CD4-positive, alpha-beta T cell treated with Interleukin-1 beta for 1 hour (primary cell): ENCODE measurements around the gene SEMG1.

Experiments used
- DNase-seq, 2 donors: peaks; one replicate each; pipeline ENCODE4 v3.0.0-alpha.2; 2020 to 2022

Gene SEMG1, protein sequence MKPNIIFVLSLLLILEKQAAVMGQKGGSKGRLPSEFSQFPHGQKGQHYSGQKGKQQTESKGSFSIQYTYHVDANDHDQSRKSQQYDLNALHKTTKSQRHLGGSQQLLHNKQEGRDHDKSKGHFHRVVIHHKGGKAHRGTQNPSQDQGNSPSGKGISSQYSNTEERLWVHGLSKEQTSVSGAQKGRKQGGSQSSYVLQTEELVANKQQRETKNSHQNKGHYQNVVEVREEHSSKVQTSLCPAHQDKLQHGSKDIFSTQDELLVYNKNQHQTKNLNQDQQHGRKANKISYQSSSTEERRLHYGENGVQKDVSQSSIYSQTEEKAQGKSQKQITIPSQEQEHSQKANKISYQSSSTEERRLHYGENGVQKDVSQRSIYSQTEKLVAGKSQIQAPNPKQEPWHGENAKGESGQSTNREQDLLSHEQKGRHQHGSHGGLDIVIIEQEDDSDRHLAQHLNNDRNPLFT

DNA sequence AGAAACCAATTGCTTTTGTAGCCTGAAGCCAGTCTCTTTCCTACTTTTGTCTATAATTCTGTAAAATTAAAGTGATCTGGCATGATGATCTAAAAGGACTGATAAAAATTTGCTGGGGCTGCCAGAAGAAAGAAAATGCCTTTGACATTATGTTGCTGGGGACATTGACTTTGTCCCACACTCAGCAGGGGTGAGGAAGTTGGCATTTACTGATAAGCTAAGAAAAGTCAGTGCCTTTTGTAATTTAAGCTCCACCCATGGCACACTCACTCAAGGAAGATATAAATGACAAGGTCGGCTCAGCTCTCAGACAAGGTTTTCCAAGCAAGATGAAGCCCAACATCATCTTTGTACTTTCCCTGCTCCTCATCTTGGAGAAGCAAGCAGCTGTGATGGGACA is at the start of gene SEMG1:
Gene SEMG1, plus strand, starts transcription at position 309 of the 400 bp plus-strand sequence. Its CDS starts 21 bp downstream, at position 330.
- no peak for DNase-seq

DNA sequence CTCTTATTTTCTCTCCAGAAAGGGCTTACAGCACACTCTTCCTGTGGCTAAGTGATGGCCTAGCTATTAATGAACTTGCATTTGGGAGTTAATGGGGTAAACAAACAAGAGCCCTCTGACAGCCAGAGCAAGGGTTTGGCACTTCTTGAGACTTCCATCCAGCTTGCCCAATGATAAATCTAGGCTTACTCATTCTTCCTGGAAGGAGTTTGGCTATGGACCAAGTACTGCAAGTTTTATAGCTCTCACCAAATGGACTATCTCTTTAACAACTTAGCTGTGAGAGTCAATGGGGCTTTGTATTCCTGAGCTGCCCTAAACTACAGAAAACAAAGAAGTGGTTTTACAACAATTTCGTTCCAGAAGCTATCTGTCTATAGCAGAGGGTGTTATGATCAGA is 48.9 kb upstream of the SEMG1 start:
- DNase-seq, result no peak

DNA sequence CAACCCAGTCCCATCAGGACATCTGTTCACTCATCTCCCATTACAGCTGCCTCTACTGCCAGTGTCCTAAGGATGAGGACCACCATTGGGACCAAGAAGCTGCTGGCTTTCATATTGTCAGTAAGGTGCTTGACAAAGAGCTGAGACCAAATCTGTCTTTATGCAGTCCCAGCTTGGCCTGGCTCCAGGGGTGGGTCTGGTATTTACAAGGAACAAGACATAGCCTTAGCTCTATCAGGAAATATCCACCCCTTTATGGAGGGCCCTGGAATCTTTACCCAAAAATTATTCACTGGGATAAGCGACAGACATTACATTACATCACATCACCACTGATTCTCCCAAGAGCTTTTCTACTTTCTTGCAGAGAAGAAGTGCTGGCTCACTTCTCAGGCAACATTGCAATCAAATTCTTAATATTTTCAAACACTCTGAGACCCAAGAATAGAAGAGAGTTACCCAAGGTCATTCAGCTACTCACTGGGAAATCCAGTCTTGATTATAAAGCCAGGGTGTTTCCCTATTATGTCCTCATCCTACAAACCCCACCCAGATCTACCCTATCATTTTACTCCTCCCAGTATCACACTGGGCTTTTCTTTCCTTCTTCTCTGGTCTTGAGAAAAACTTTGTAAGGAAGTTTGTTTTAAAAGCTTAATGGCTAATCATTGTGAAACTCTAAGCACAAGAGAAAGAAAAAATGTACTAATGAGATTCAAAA is 43.6 kb upstream of the SEMG1 start:
- DNase-seq, result no peak

DNA sequence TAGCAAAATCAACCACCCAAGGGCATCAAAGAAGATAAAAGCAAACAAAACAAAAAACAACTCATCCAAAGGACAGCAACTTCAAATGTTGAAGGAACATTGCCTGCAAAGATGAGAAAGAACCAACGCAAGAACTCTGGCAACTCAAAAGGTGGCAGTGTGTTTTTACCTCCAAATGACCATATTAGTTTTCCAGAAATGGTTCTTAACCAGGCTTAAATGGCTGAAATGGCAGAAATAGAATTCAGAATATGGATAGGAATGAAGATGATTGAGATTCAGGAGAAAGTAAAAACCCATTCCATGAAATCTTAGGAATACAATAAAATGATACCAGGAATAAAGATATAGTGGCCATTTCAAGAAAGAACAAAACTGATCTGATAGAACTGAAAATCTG is 41.9 kb upstream of the SEMG1 start:
- DNase-seq, result no peak

DNA sequence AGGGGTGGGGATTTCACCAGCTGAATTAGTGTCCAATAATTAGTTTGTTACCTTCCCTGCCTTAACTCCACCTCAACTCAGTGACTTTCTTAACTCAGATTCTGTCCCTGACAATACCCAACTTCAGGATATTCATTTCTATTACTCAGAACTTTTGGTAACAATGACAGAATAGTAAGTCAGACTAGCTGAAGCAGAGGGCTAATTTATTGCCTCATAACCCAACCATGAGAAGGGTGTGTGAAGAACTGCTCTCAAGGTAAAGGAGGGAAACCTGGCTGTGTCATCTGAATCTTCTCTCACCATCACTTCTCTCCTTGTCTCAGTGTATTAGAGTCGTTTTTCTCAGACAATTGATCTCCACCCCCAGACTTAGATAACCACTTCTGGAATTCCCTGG is 33.3 kb upstream of the SEMG1 start:
- no peak for DNase-seq

DNA sequence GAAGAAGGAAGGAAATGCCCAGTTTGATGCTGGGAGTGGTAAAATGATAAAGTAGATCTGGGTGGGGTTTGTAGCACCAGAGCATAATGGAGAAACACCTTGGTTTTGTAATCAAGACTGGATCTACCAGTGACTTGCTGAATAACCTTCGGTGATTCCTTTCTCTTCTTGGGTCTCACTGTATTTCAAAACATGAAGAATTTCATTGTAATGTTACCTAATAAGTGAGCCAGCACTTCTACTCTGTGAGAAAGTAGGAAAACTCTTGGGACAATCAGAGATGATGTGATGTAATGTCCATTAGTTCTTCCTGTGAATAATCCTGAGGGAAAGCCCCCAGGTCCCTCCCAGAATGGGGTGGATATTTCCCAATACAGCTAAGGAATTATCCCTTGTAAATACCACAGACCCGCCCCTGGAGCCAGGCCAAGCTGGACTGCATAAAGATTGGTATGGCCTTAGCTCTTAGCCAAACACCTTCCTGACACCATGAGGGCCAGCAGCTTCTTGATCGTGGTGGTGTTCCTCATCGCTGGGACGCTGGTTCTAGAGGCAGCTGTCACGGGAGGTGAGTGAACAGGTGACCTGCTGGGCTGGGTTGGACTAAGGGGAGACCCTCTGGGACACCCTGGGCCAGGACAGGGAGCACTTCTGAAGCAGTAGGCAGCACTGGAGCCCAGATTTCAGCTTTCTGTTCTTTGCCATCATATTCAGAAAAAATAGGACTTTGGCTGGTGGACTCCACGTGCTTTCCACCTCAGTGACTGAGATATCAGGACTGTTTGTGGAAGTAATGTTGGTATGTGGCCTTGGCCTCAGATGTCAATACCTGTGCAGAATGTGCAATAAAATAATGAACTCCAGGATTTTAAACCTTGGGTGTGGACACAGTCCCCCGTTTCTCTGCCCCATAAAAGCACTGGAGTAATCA is 32.1 kb upstream of the SEMG1 start, which contains the start of gene PI3:
Gene PI3, plus strand, starts transcription at position 469 of the 931 bp plus-strand sequence. Its CDS starts 21 bp downstream, at position 490.
- DNase-seq, result no peak

DNA sequence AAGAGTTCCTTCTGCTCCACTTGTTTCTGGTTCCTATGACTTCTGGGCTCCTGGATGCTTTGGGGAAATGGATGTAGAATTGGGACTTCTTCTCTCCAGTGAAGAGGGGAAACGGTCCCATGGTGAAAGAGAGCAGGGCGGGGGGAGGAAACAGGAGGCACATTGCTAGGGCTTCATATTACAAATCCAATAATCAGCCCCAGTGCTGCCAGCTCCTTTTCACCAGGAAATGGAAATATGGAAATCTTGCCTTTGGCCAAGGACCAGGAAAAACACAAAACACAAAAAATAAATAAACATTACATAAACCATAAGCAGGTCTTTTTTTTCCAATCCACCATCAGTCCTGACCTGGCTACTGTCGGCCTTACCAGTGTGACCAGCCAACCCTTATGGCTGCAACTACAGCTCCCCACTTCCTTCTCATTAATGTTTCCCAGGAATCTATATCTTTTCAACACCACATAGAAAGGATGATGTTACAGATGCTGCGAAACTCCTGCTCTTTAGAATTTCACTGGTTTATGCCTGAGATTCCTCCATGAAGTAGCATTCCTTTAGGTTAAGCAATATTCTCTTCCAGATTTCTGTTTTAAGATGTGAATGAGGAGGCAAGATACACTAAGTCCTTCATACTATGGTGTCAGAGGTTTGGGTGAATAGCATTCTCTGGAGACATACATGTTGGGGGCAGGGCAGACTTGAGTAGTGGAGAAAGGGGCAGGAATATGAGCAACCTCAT is 30.1 kb upstream of the SEMG1 start:
- no peak for DNase-seq

DNA sequence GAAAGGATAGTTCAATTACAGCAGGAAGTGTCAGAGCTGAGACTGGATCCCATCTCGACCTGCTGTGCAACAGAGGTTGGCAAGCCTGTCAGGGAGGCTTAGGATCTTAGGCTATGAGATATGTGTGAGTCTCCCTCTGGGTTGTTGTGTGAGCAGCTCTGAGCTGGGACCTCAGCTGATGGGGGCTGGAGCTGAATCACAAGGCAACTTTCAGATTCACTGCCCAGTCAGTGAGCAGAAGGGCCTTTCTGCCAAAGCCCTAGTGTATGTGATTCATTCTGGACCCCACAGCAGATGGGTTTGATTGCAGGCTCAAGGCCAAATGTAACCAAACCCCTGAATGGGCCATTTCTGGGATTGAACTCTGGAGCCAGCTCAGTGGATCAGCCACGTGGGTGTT is 27.7 kb upstream of the SEMG1 start:
- DNase-seq, result no peak

DNA sequence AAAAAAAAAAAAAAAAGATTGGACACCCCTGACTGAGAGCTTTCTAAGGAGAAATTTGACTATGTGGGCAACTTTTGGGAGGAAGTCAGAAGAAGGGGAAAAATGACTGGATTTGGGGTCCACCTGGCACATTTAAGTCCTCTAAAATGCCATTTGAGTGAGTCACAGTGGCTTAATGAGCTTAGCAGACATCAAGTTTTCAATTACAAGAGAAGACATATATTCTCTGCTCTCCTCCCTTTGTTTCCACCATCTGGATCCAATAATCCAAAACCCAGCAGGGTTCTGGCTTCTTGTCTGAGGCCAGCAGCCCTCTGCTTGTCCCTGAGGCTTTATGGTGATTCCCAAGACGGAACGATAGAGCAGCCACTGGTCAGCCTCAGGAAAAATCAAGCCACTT is 25.2 kb upstream of the SEMG1 start:
- no peak for DNase-seq

DNA sequence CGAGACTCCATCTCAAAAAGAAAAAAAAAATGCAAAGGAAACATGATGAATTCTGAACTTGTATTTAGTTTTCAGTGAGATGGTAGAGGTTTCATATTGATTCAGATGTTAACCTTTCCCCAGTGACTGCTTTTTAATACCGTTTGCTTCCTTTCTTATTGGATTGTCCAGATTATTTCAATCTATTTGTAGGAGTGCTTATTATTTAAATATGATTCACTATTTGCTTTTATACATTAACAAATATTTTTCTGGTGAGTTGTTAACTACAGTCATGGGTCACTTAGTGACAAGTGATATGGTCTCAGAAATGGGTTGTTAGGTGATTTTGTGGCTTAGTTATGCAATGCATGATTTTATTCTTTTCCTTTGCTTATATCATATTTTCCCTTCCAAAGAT is 23.7 kb upstream of the SEMG1 start:
- no peak for DNase-seq

DNA sequence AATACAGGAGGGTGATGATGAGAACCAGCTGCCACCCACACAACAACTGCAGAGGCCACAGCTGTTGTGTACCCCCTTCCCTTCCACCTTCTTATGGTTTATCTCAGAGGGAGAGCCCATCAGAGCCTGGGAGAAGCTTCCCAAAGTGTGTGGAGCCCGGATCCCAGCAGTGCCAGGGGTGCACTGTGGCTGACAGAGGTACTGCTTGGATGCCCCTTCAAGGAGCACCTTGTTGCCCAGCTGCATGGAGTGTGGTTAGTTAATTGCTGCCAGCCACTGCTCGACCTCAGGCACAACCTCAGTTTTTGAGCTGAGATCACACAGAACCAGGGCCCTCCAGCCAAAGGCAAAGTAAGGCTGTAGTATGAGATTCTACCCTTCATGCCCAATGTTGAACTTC is 19.1 kb upstream of the SEMG1 start:
- no peak for DNase-seq

DNA sequence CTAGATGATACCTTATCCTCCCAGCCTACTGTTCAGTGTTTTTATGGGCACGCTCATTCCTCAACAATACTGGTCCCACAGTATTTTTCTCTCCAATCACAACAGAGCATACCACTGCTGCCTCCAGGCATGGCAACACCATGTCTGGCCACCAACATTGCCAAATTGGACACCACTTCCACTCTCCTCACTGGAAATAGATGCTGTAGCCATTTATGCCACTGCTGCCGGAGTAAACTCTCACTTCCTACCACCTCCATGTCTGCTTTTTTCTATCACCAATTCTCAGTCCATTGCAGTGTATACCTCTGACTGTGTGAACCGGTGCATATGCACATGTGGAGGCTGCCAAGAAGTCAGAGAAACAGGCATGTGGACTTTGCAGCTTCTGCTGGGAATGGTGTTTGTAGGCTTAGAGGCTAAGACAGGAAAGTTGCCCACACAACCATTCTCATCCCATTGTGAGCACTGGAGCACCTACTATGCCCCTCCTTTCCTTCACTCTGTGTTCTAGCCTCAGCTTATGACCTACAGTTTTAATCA is 17.7 kb upstream of the SEMG1 start:
- DNase-seq, result no peak

DNA sequence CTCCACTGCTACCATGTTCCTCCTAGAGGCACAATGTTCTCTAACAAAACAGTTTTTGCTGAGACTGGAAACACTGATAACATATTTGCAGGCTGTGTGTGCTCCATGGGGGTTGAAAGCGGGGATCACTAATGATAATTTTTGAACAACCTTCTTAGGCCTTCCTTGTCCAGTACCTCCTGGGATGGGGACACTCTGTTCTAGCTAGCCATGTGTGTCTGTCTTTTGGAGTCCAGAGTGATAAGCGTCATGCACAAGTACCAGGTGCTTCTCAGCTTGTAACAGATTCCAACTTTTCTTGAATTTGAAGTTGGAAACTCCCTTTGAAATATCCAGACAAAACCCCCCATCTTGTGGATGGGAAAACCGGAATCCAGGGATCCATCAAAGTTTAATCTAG is 17.0 kb upstream of the SEMG1 start:
- no peak for DNase-seq

DNA sequence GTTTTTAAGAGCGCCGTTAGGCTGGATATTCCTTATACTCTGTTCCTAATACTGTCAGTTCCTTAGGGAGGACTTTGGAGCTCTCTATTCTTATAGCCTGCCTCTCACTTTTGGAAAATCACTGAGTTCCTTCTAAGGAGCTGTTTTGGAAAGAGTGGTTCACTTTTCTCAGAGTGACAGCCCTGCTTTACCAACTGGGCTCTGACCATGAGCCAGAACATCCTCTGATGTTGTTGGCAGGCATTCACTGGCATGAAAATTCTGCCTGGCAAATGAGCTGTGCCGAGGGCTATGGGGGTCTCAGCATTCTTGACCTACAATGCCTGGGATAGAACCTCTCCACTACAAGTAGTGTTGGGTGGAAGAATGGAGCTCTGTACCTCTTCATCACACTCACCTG is 14.9 kb upstream of the SEMG1 start:
- no peak for DNase-seq

DNA sequence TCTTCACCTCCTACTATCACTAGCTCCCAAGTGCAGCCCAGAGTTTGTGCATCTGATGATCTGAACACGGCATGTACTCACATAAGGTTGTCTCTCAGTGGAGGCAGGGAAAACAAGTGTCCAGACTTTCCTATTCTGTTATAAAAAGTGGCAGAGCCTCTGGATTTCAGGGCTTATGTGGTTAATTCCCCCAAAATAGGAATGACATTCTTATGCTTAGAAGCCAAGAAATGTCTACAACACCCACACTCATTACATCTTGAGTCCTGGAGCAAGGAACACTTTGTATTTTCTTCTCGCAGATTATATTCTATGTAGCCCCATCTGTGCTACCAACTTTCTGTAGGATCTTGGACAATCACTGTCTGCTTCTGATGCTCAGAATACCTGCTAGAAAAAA is 13.5 kb upstream of the SEMG1 start:
- DNase-seq, result no peak

DNA sequence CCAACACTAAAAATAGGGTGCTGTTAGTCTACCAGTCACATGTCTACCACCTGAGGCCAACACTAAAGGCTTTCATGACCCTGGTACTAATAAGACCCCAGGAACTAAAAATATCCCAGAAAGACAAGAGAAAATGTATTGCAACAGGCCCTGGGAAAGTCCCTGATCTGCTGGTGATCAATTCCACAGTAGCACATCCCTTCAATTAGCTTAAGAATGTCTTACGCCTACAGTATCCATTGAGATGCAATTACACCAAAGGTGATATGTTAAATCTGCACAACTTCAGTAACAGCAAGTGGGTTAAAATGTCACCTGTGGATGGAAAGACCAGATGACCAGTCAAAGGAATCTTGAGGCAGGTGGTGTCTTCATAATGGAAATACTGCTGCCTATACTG is 3.1 kb downstream of the SEMG1 start:
- DNase-seq, result no peak

DNA sequence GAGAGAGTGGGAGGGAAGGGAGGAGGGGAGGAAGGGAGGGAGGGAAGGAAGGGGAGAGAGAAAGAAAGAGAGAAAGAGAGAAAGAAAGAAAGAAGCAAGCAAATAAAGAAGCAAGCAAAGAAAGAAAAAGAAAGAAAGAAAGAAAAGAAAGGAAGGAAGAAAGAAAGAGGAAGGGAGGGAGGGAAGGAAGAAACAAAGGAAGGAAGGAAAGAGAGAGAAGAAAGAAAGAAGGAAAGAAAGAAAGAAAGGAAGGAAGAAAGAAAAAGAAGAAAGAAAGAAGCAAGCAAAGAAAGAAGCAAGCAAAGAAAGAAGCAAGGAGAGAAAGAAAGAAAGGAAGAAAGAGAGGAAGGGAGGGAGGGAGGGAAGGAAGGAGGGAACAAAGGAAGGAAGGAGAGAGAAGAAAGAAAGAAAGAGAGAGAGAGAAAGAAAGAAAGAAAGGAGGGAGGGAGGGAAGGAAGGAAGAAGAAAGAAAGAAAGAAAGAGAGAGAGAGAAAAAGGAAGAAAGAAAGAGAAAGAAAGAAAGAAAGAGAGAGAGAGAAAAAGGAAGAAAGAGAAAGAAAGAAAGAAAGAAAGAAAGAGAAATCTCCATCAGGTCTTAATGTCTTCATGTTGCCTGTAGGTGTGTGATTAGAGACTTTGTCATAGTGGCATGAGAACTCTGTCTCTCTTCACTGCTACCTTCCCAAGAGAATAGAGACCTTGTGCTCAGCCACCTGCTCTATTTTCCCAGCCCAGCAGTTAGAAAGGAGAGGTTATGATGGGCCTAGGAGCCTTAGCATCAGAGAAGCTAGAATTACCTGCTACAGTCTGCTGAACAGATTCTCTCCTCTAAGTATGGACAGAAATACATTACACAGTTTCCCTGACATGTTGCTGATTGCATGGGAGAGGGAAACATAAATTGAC is 5.0 kb downstream of the SEMG1 start:
- DNase-seq, result no peak

DNA sequence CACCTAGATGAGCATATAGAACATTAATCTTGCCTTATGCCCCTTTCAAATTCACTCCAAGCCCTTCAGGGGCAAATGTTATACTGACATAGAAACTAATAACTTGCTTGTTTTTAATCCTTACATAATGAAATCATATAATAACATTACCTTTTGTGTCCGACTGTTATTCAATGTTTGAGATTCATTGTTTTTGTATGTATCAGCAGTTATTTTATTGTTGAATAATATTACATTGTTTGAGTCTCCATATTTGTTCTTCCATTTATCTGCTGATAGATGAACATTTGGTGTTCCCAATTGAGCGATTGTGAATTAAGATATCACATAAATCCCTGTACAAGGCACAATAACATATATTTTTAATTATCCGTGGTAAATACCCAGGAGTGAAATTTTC is 6.0 kb downstream of the SEMG1 start:
- DNase-seq, result no peak

DNA sequence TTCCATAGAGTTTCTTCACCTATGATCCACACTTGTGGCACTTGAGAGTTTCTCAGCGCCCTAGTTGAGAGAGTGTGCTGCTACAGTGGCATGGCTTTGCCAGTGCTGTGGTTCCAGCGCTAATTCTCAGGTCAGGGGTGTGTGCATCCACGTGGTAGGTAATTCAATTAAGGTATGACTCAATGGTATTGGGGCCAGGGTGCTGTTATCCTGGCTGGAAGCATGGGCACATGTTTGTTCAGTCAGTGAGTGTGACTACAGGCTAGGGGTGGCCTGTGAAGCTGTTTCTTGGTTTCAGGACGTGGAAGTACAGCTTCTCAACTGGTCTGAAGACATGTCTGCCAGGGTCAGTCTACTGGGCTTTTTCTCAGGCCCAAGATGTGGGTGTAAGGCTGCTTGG is 11.3 kb downstream of the SEMG1 start:
- no peak for DNase-seq

DNA sequence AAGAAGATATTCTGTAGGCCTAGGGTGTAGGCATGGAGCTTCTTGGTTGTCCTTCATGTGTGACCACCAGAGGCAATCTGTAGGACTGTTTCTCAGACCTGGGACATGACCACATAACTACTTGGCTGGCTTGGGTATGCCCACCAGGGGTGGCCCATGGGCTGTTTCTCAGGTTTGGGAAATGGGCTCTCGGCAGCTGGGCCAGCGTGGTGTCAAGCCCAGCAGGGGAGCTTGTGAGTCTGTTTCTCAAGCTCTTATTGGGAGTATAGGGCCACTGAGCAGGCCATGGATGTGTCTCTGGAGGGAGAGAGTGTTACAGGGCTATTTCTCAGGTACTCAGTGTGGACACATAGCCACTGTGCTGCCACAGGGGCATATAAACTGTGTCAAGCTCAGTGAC is 11.8 kb downstream of the SEMG1 start:
- DNase-seq, result no peak

DNA sequence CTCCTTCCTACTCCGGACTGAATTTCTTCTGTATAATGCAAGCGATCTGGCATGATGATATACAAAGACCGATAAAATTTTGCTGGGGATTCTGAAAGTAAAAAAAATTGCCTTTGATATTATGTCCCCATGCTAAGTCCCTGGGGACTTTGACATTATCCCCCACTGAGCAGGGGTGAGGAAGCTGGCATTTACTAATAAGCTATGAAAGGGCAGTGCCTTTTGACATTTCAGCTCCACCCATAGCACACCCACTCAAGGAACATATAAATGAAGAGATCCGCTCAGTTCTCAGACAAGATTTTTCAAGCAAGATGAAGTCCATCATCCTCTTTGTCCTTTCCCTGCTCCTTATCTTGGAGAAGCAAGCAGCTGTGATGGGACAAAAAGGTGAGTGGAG is 14.2 kb downstream of the SEMG1 start, which contains the start of gene SEMG2:
Gene SEMG2, plus strand, starts transcription at position 298 of the 400 bp plus-strand sequence. Its CDS starts 17 bp downstream, at position 315.
- no peak for DNase-seq
